Brain pericyte (primary cell): ENCODE measurements around the gene TEPSIN.

ENCODE experiments used
- DNase-seq: peaks from one replicate; pipeline ENCODE4 v3.0.0-alpha.2; 2012; ENCODE audit warnings: low read depth, low spot score

TEPSIN gene

GRCh38 chr17:81184555-81184954, 54.3 kb downstream of the TEPSIN start:
- DNase-seq, result no peak

GRCh38 chr17:81183807-81184206, 55.0 kb downstream of the TEPSIN start:
- DNase-seq, result no peak

GRCh38 chr17:81183316-81183715, 55.5 kb downstream of the TEPSIN start:
- no peak for DNase-seq

- no peak for DNase-seq
Measured at GRCh38 chr17:81182596-81182995, 56.3 kb downstream of the TEPSIN start.

GRCh38 chr17:81181811-81182185, 57.1 kb downstream of the TEPSIN start:
- DNase-seq, result no peak

GRCh38 chr17:81180836-81181810, 57.7 kb downstream of the TEPSIN start:
- no peak for DNase-seq

- no peak for DNase-seq
Measured at GRCh38 chr17:81179861-81180260, 59.0 kb downstream of the TEPSIN start.

GRCh38 chr17:81179220-81179619, 59.6 kb downstream of the TEPSIN start:
- no peak for DNase-seq
